GM19452 (cell line): ENCODE data around the gene PDE6C.

Experiments
- ATAC-seq: cut with Tn5 transposase; IDR thresholded peaks from one replicate; pipeline ENCODE4 v1.9.1; 2021; ENCODE audit not compliant: unreplicated experiment

PDE6C gene

GRCh38 chr10:93593749-93594148 lies 18.6 kb upstream of the PDE6C start:
- no peak for ATAC-seq

GRCh38 chr10:93594518-93594917 lies 17.8 kb upstream of the PDE6C start:
- ATAC-seq, result no peak

- no peak for ATAC-seq
These were observed 16.8 kb upstream of the PDE6C start for GRCh38 chr10:93595378-93596161.

GRCh38 chr10:93596539-93596938 lies 15.8 kb upstream of the PDE6C start:
- ATAC-seq, result no peak

GRCh38 chr10:93597075-93597599 lies 15.2 kb upstream of the PDE6C start:
- no peak for ATAC-seq

GRCh38 chr10:93598157-93598556 lies 14.2 kb upstream of the PDE6C start:
- ATAC-seq, result no peak

- no peak for ATAC-seq
These were observed 13.0 kb upstream of the PDE6C start for GRCh38 chr10:93599335-93599734.

GRCh38 chr10:93599778-93600177 lies 12.6 kb upstream of the PDE6C start:
- no peak for ATAC-seq

GRCh38 chr10:93600446-93601145 lies 11.7 kb upstream of the PDE6C start:
- no peak for ATAC-seq

- no peak for ATAC-seq
These were observed 11.1 kb upstream of the PDE6C start, which contains the start of gene RBP4 for GRCh38 chr10:93601146-93601773. Gene RBP4, minus strand, starts transcription at chr10:93601235. Its CDS starts 207 bp downstream, at chr10:93601028.

- ATAC-seq, result no peak
These were observed 10.6 kb upstream of the PDE6C start for GRCh38 chr10:93601774-93602162.

GRCh38 chr10:93603023-93603422 lies 9.3 kb upstream of the PDE6C start:
- ATAC-seq, result no peak

- no peak for ATAC-seq
These were observed 8.2 kb upstream of the PDE6C start for GRCh38 chr10:93604146-93604545.

GRCh38 chr10:93608421-93608820 lies 3.9 kb upstream of the PDE6C start:
- no peak for ATAC-seq

- ATAC-seq, result no peak
These were observed 789 bp downstream of the PDE6C start for GRCh38 chr10:93613126-93613525.

GRCh38 chr10:93614101-93614825 lies 1.9 kb downstream of the PDE6C start:
- no peak for ATAC-seq

GRCh38 chr10:93615576-93616235 lies 3.4 kb downstream of the PDE6C start:
- ATAC-seq, result no peak

- no peak for ATAC-seq
These were observed 8.6 kb downstream of the PDE6C start for GRCh38 chr10:93620925-93621324.

- ATAC-seq, result no peak
These were observed 10.6 kb downstream of the PDE6C start for GRCh38 chr10:93622942-93623341.

GRCh38 chr10:93628858-93629257 lies 16.5 kb downstream of the PDE6C start:
- no peak for ATAC-seq
